H1 (cell line): ENCODE results near the gene SLC30A2. TPM values are rescaled to one million over a fixed set of nuclear protein-coding genes. Genes with fewer than 3 reads are reported as not detected.

Experiments used
- BACH1 ChIP-seq: IDR thresholded peaks from 2 replicates; pipeline ENCODE4 v1.6.1; 2012; ENCODE audit warnings: low read length, improper control_type of control experiment
- CBX5 ChIP-seq: fragments of 300-800, 300-1000 bp; sonication (generic); IDR thresholded peaks from 2 replicates; pipeline ENCODE4 v1.7.1; 2016; ENCODE audit warnings: antibody characterized with exemption, low read length, low read depth
- CREB1 ChIP-seq: IDR thresholded peaks from 2 replicates; pipeline ENCODE4 v1.6.1; 2012; ENCODE audit warnings: inconsistent platforms
- CTBP2 ChIP-seq: IDR thresholded peaks from 2 replicates; pipeline ENCODE4 v1.7.0; 2011; ENCODE audit warnings: borderline replicate concordance, mild to moderate bottlenecking, moderate library complexity, mixed read lengths, low read length; ENCODE audit not compliant: insufficient read depth, insufficient read length
- JUND ChIP-seq: IDR thresholded peaks from 2 replicates; pipeline ENCODE4 v1.6.1; 2011; ENCODE audit warnings: mild to moderate bottlenecking, improper control_type of control experiment, low read length
- POU5F1 ChIP-seq: IDR thresholded peaks from 2 replicates; pipeline ENCODE4 v1.6.1; 2011; ENCODE audit warnings: low read depth, mild to moderate bottlenecking, low read length, moderate library complexity
- SIN3A ChIP-seq, 2 experiments: IDR thresholded peaks in 1 of 2; conservative IDR thresholded peaks in 1 of 2; 2 replicates each; pipeline ENCODE4 v1.6.1; 2011 to 2012; ENCODE audit warnings: low read length in 2 of 2, improper control_type of control experiment in 1 of 2, low read depth in 1 of 2, mild to moderate bottlenecking in 1 of 2
- SP2 ChIP-seq: IDR thresholded peaks from 2 replicates; pipeline ENCODE4 v1.6.1; 2012; ENCODE audit warnings: mild to moderate bottlenecking, low read length, inconsistent platforms
- SUZ12 ChIP-seq: fragments of 200-600 bp; sonication (generic); IDR thresholded peaks from 2 replicates; pipeline ENCODE4 v1.6.1; 2012; ENCODE audit warnings: mild to moderate bottlenecking, inconsistent platforms, low read length, moderate library complexity, mixed read lengths
- TAF7 ChIP-seq: optimal IDR thresholded peaks from 2 replicates; pipeline ENCODE3; 2011; ENCODE audit warnings: low read depth, mild to moderate bottlenecking, inconsistent platforms, low read length, moderate library complexity, borderline replicate concordance
- TBP ChIP-seq: IDR thresholded peaks from 2 replicates; pipeline ENCODE4 v1.6.1; 2011; ENCODE audit warnings: low read depth, low read length, improper control_type of control experiment
- TCF12 ChIP-seq: IDR thresholded peaks from 2 replicates; pipeline ENCODE4 v1.6.1; 2011; ENCODE audit warnings: low read depth, mild to moderate bottlenecking, low read length
- TEAD4 ChIP-seq: IDR thresholded peaks from 2 replicates; pipeline ENCODE4 v1.6.1; 2012; ENCODE audit warnings: low read depth, low read length, inconsistent platforms, mixed read lengths
- YY1 ChIP-seq: IDR thresholded peaks from 2 replicates; pipeline ENCODE4 v1.6.1; 2011; ENCODE audit warnings: low read depth, mild to moderate bottlenecking, low read length
- polyA plus RNA-seq, 7 experiments: library from polyadenylated mRNA; depleted of rRNA in 3 of 7; stranded (reverse) in 5 of 7; unstranded in 2 of 7; fragments of >200 nt in 5 of 7; fragments of 200-250 nt in 2 of 7; gene quantifications; 1 replicate in 5 of 7; 2 replicates in 1 of 7; 4 replicates in 1 of 7; pipeline versions ENCODE4 v1.2.1 to v1.2.3, GENCODE V29; 2011 to 2013; ENCODE audit warnings: missing spikeins in 2 of 7, mixed read lengths in 2 of 7
- total RNA-seq: library from RNA; stranded (reverse); fragmentation: NEBNext Ultra II Directional; extraction: Animal tissue kit (Norgen Biotek cat#: 25700); gene quantifications from 2 replicates; pipeline ENCODE4 v1.2.1, GENCODE V29; 2021
- TF ChIP-seq, protein P1 (sequence below): IDR thresholded peaks from 2 replicates; pipeline ENCODE4 v1.6.1; 2011; ENCODE audit warnings: low read depth, mild to moderate bottlenecking, low read length; ENCODE audit not compliant: insufficient read depth
- TF ChIP-seq, protein P2 (sequence below), 3 experiments: IDR thresholded peaks; 1 replicate in 2 of 3; 2 replicates in 1 of 3; pipeline versions ENCODE4 v1.5.1 to v1.6.1; 2011; ENCODE audit warnings: low read length in 3 of 3, mild to moderate bottlenecking in 3 of 3, inconsistent platforms in 2 of 3, low read depth in 1 of 3, moderate library complexity in 1 of 3; ENCODE audit not compliant: insufficient read depth in 1 of 3; ENCODE audit errors: control extremely low read depth in 1 of 3
- TF ChIP-seq, protein P3 (sequence below): IDR thresholded peaks from 2 replicates; pipeline ENCODE4 v1.6.1; 2011; ENCODE audit warnings: low read length, improper control_type of control experiment
- TF ChIP-seq, protein P4 (sequence below): IDR thresholded peaks from 2 replicates; pipeline ENCODE4 v1.6.1; 2012; ENCODE audit warnings: inconsistent platforms

The SLC30A2 gene
- total and polyA plus RNA-seq, 2 of the 8 experiments (the other 6 are each of a cell fraction or from before 2014, with no cell fraction given), result 0.19 to 0.76 TPM

DNA sequence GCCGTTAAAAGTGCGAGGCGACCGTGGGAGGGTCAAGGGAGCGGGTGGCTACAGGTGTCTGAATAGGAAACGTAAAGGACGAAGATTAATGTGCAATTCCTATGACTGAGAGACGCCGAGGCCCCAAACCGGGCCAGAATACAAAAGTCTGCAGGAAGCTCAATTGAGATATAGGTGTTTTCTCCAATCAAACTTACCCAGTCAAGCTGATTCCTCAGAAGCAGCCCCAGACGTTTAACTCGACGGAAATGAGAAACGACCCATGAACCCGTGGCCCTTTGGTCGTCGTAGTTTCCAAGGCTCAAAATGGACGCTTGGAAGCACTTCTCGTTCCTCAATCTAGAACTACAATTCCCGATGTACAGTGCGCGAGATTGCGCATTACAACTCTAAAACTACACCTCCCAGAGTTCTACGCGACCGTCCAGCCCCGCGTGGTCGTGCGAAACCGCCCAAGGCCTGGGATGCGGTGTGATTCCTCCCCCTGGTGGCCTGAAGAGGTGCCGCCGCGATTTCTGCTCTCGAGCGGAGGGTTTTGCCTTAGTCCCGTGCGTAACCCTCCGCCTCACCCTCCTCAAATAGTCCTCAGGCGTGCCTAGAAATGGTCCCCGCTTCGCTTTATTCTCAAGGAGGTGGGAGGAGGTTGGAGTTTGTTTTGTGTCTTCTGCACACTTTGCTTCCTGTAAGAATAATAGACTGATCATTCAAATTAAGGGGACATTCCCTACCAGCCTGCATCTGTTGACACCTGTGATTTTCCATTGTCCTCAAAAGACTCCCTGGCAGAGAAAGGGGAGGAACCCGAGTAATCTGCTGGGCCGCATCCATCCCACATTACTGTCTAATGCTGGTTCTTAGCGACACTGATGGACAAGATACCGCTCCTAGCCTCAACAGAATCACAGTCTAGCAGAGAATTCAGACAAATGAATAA, 47.8 kb downstream of the SLC30A2 start, which contains the start of gene PAFAH2 (continued):
- TF ChIP-seq, protein P1, sequence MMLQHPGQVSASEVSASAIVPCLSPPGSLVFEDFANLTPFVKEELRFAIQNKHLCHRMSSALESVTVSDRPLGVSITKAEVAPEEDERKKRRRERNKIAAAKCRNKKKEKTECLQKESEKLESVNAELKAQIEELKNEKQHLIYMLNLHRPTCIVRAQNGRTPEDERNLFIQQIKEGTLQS, result peak; percentile 89
- TF ChIP-seq, protein P2, sequence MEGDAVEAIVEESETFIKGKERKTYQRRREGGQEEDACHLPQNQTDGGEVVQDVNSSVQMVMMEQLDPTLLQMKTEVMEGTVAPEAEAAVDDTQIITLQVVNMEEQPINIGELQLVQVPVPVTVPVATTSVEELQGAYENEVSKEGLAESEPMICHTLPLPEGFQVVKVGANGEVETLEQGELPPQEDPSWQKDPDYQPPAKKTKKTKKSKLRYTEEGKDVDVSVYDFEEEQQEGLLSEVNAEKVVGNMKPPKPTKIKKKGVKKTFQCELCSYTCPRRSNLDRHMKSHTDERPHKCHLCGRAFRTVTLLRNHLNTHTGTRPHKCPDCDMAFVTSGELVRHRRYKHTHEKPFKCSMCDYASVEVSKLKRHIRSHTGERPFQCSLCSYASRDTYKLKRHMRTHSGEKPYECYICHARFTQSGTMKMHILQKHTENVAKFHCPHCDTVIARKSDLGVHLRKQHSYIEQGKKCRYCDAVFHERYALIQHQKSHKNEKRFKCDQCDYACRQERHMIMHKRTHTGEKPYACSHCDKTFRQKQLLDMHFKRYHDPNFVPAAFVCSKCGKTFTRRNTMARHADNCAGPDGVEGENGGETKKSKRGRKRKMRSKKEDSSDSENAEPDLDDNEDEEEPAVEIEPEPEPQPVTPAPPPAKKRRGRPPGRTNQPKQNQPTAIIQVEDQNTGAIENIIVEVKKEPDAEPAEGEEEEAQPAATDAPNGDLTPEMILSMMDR (IDR thresholded peaks at IDR 0.05; ENCODE audit: control extremely low read depth in 1 of 3, insufficient read depth in 1 of 3, low read depth in 1 of 3, low read length in 3 of 3), result peak; percentile 95 to 98 (median 98)
- TF ChIP-seq SUZ12 (no peak), POU5F1 (0 out of 2 replicates have a peak, but pooled peaks have one; percentile 16), TCF12 (peak; percentile 78; the same call in 1 of the 2 replicates), CTBP2 (peak; percentile 53), SIN3A (conservative IDR thresholded peaks at IDR 0.05 in 1 of 2, IDR thresholded peaks at IDR 0.05 in 1 of 2; ENCODE audit: low read depth in 1 of 2, low read length in 2 of 2) (peak; percentile 79 to 95; a peak in 3 of 4 replicates), CBX5 (no peak), TAF7 (peak; percentile 32), TBP (peak; percentile 83), BACH1 (peak; percentile 74), JUND (peak; percentile 76), TEAD4 (peak; percentile 64), CREB1 (peak; percentile 88), YY1 (peak; percentile 88), SP2 (no peak)
- TF ChIP-seq, protein P3, sequence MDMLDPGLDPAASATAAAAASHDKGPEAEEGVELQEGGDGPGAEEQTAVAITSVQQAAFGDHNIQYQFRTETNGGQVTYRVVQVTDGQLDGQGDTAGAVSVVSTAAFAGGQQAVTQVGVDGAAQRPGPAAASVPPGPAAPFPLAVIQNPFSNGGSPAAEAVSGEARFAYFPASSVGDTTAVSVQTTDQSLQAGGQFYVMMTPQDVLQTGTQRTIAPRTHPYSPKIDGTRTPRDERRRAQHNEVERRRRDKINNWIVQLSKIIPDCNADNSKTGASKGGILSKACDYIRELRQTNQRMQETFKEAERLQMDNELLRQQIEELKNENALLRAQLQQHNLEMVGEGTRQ, result peak; percentile 74
- TF ChIP-seq, protein P4, sequence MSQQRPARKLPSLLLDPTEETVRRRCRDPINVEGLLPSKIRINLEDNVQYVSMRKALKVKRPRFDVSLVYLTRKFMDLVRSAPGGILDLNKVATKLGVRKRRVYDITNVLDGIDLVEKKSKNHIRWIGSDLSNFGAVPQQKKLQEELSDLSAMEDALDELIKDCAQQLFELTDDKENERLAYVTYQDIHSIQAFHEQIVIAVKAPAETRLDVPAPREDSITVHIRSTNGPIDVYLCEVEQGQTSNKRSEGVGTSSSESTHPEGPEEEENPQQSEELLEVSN, result peak; percentile 48
